Measurements from ENCODE around the gene ADCK1. TPM values are rescaled to one million over a fixed set of nuclear protein-coding genes. Genes with fewer than 3 reads are reported as not detected.

Gene ADCK1
- total and polyA plus RNA-seq, 2 of the 13 experiments (the other 11 are each of a cell fraction or from before 2014, with no cell fraction given): 3.9 to 6.3 TPM

GRCh38 chr14:77761205-77761931 is 38.5 kb upstream of the ADCK1 start (continued):
- TF ChIP-seq ZNF646 (CRISPR knock-in tag; IDR thresholded peaks at IDR 0.05) (0 out of 2 replicates have a peak, but pooled peaks have one; percentile 28), MTERF4 (CRISPR knock-in tag; IDR thresholded peaks at IDR 0.05) (0 out of 2 replicates have a peak, but pooled peaks have one; percentile 55), ZNF749 (CRISPR knock-in tag; IDR thresholded peaks at IDR 0.05; ENCODE audit: borderline replicate concordance) (no peak), ZFY (CRISPR knock-in tag; IDR thresholded peaks at IDR 0.05) (peak; percentile 40), SIX1 (CRISPR knock-in tag; IDR thresholded peaks at IDR 0.05; ENCODE audit: borderline replicate concordance) (no peak), RXRA (CRISPR knock-in tag; IDR thresholded peaks at IDR 0.05) (no peak), SMAD1 (CRISPR knock-in tag; IDR thresholded peaks at IDR 0.05; ENCODE audit: borderline replicate concordance, low read depth) (0 out of 2 replicates have a peak, but pooled peaks have one; percentile 45), FOXO1 (CRISPR knock-in tag; IDR thresholded peaks at IDR 0.05) (no peak), ADNP (CRISPR knock-in tag; IDR thresholded peaks at IDR 0.05) (no peak), GFI1 (CRISPR knock-in tag; IDR thresholded peaks at IDR 0.05; ENCODE audit: borderline replicate concordance) (0 out of 2 replicates have a peak, but pooled peaks have one; percentile 24), TFDP1 (CRISPR knock-in tag; IDR thresholded peaks at IDR 0.05; ENCODE audit: borderline replicate concordance) (no peak), FOXM1 (CRISPR knock-in tag; IDR thresholded peaks at IDR 0.05) (no peak), ZNF770 (CRISPR knock-in tag; IDR thresholded peaks at IDR 0.05) (peak; percentile 43; the same call in 1 of the 2 replicates), ASH2L (IDR thresholded peaks at IDR 0.05; ENCODE audit: insufficient read length, low read depth, low read length) (peak; percentile 16), ZNF558 (CRISPR knock-in tag; IDR thresholded peaks at IDR 0.05; ENCODE audit: borderline replicate concordance) (no peak), ZNF781 (CRISPR knock-in tag; IDR thresholded peaks at IDR 0.05; ENCODE audit: borderline replicate concordance, not compliant biosample characterization) (no peak), ZNF576 (CRISPR knock-in tag; IDR thresholded peaks at IDR 0.05) (no peak), ZFP1 (CRISPR knock-in tag; IDR thresholded peaks at IDR 0.05) (0 out of 2 replicates have a peak, but pooled peaks have one; percentile 7)

Measured in HepG2 (cell line).